Progenitor cell of endocrine pancreas (in vitro differentiated cells): ENCODE data around the gene CLEC10A. TPM values are rescaled to one million over a fixed set of nuclear protein-coding genes. Genes with fewer than 3 reads are reported as not detected.

Experiments
- DNase-seq: peaks from one replicate; pipeline ENCODE4 v3.0.0; 2021; ENCODE audit warnings: low spot score; ENCODE audit not compliant: unreplicated experiment
- H3K27ac Mint-ChIP-seq: 2 replicates; pipeline ENCODE4 v1.8.0; 2021; ENCODE audit warnings: mild to moderate bottlenecking, moderate library complexity, mixed read lengths
- H3K27me3 Mint-ChIP-seq: 2 replicates; pipeline ENCODE4 v1.8.0; 2021; ENCODE audit warnings: mixed read lengths
- H3K36me3 Mint-ChIP-seq: 2 replicates; pipeline ENCODE4 v1.8.0; 2022; ENCODE audit warnings: mixed read lengths; ENCODE audit not compliant: insufficient read depth
- H3K4me1 Mint-ChIP-seq: 2 replicates; pipeline ENCODE4 v1.8.0; 2021; ENCODE audit warnings: low read depth, mixed read lengths
- H3K4me3 Mint-ChIP-seq: 2 replicates; pipeline ENCODE4 v1.8.0; 2021; ENCODE audit warnings: low read depth, mild to moderate bottlenecking, moderate library complexity, mixed read lengths
- H3K9me3 Mint-ChIP-seq: 2 replicates; pipeline ENCODE4 v1.8.0; 2021; ENCODE audit warnings: low read depth, mixed read lengths
- total RNA-seq: library from RNA; stranded (reverse); gene quantifications from 2 replicates; pipeline ENCODE4 v1.2.1, GENCODE V29; 2021
- TF ChIP-seq, protein P1 (sequence below): fragments of 200-600 bp; sonication (generic); IDR thresholded peaks from one replicate; pipeline ENCODE4 v1.5.0; 2021; ENCODE audit warnings: antibody characterized with exemption, mild to moderate bottlenecking; ENCODE audit not compliant: unreplicated experiment

CLEC10A gene
- total RNA-seq, 1 donor from 2014 or later: not detected

DNA sequence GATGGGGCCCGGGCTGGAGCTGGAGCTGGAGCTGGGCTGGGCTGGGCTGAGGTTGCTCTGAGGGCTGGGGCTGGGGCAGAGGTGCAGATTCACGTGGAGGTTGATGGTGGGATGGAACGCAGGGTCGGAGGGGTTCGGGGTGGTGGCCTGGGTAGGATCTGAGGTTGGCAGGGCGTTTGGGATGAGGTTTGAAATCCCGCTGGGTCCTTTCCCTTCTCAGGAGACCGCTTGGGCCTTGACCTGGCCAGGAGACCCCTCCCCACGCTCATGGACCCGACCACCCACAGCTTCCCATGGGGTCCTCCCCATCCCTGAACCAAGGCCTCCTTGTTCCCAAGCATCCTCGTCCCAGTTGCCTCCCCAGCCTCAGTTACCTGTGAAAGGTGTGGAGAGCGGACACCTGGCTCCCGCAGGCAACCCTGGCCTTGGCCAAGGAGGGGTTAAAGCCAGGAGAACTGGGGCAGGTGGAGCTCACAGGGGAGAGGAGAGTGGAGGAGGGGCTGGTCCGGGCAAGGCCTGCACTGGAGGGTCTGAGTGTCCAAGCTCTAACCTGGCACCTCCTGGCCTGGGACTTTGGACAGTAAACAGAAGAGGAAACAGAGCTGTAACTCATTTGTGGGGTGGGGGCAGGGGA lies 34.3 kb upstream of the CLEC10A start, which contains the start of gene ASGR2:
ASGR2 (minus strand) TSS at position 582 of the 634 bp plus-strand sequence. CDS start 582 bp downstream, outside the sequence.
- H3K4me3 Mint-ChIP-seq: no peak within 1 kb of the TSS
- peak within 1 kb of the TSS; percentile 65 for H3K27ac Mint-ChIP-seq
- H3K27me3 Mint-ChIP-seq: peaks cover 3% of the 10 kb centered on the region
- H3K4me1 Mint-ChIP-seq: peaks cover 8% of the 10 kb centered on the region
- TF ChIP-seq, protein P1, sequence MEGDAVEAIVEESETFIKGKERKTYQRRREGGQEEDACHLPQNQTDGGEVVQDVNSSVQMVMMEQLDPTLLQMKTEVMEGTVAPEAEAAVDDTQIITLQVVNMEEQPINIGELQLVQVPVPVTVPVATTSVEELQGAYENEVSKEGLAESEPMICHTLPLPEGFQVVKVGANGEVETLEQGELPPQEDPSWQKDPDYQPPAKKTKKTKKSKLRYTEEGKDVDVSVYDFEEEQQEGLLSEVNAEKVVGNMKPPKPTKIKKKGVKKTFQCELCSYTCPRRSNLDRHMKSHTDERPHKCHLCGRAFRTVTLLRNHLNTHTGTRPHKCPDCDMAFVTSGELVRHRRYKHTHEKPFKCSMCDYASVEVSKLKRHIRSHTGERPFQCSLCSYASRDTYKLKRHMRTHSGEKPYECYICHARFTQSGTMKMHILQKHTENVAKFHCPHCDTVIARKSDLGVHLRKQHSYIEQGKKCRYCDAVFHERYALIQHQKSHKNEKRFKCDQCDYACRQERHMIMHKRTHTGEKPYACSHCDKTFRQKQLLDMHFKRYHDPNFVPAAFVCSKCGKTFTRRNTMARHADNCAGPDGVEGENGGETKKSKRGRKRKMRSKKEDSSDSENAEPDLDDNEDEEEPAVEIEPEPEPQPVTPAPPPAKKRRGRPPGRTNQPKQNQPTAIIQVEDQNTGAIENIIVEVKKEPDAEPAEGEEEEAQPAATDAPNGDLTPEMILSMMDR: no peak
- DNase-seq: no peak
- H3K36me3 Mint-ChIP-seq: no peaks in the 10 kb centered on the region
- no peaks in the 10 kb centered on the region for H3K9me3 Mint-ChIP-seq

DNA sequence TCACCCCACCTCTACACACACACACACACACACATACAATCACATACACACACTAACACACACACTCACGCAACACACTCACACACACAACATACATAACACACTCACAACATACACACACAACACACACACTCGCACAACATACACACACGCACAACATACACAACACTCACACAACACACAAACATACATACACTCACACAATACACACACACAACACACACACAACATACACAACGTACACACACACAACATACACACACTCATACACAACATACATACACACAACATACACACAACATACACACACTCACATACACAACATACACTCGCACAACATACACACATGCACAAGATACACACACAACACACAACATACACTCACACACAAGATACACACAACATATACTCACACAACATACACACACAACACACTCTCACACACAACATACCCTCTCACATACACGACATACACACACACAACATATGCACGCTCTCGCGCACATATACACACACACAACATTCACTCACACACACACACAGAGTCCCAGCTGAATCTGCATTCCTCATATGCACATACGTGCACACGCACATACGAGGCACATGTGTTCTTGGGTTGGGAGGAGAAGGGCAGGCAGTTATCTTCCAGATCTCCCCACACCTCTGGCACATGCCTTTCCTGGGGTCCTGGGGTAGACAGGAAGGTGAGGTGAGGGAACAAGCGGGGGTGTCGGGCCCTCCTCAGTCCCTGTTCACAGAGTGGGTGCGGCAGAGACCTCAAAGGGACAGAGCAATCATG lies 33.4 kb upstream of the CLEC10A start:
- TF ChIP-seq, protein P1: no peak
- H3K4me1 Mint-ChIP-seq: peaks cover 9% of the 10 kb centered on the region
- peaks cover 3% of the 10 kb centered on the region for H3K27me3 Mint-ChIP-seq
- no peak for DNase-seq
- H3K27ac Mint-ChIP-seq: no peak overlapping the region
- no peaks in the 10 kb centered on the region for H3K36me3 Mint-ChIP-seq
- H3K9me3 Mint-ChIP-seq: no peaks in the 10 kb centered on the region
- no peak overlapping the region for H3K4me3 Mint-ChIP-seq

DNA sequence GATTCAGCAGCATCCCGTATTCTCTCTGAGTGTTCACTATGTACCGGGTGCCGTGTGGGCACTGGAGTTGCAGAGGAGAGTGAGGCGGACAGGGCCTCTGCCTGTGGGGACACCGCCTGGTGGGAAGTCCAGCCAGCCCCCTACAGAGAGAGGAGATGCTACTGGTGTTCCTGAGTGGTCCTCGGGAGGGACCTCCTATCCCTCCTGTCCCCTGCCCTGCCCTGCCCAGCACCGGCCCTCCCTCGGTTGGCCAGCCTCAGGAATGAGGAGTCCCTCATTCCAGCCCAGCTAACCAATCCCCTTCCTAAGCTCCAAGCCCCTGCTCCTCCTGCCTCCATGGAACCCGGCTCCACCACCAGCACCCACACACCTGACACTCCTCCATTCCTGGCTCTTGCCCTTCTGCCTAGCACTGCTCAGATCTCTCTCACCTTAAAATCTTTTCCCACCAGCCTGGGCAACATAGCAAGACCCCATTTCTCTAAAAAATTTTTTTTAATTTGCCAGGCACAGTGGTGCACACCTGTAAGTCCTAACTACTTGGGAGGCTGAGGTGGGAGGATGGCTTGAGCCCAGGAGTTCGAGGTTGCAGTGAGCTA lies 32.6 kb upstream of the CLEC10A start:
- H3K27me3 Mint-ChIP-seq: peaks cover 3% of the 10 kb centered on the region
- no peak overlapping the region for H3K27ac Mint-ChIP-seq
- no peak overlapping the region for H3K4me3 Mint-ChIP-seq
- H3K36me3 Mint-ChIP-seq: no peaks in the 10 kb centered on the region
- no peaks in the 10 kb centered on the region for H3K9me3 Mint-ChIP-seq
- TF ChIP-seq, protein P1: no peak
- DNase-seq: no peak
- H3K4me1 Mint-ChIP-seq: peaks cover 9% of the 10 kb centered on the region

DNA sequence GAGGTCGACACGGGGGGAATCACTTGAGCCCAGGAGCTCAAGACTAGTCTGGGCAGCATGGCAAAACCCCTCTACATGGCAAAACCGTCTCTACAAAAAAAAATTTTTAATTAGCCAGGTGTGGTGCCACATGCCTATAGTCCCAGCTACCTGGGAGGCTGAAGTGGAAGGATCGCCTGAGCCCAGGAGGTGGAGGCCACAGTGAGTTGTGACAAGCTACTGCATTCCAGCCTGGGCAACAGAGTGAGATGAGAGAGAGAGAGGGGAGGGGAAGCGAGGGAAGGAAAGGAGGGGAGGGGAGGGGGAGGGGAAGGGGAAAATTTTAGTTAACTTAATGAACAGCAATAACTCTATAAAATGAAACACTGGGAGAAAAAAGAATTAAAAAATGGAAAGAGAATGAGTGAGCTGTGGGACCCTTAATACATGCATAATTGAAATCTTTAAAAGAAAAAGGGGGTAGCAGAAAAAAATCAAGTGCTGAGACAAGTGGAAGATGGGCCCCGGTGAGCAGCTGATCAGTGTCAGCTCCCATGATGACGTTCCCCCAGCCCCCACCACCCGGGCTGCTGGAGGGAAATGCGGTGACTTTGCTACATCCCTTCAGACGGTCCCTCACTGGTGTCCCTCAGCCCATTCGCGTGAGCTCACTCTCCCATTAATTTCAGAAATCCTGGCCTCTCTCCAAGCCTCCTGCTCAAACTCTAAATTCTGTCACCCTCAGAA lies 31.9 kb upstream of the CLEC10A start:
- peaks cover 9% of the 10 kb centered on the region for H3K4me1 Mint-ChIP-seq
- H3K27me3 Mint-ChIP-seq: peaks cover 3% of the 10 kb centered on the region
- H3K27ac Mint-ChIP-seq: no peak overlapping the region
- no peaks in the 10 kb centered on the region for H3K9me3 Mint-ChIP-seq
- H3K36me3 Mint-ChIP-seq: no peaks in the 10 kb centered on the region
- no peak overlapping the region for H3K4me3 Mint-ChIP-seq
- DNase-seq: no peak
- TF ChIP-seq, protein P1: no peak
